Measurements from ENCODE around the gene THAP3. TPM values are rescaled to one million over a fixed set of nuclear protein-coding genes. Genes with fewer than 3 reads are reported as not detected.

Gene THAP3
- total RNA-seq, 2 experiments from 2014 or later = 15.2 to 18.7 TPM

DNA sequence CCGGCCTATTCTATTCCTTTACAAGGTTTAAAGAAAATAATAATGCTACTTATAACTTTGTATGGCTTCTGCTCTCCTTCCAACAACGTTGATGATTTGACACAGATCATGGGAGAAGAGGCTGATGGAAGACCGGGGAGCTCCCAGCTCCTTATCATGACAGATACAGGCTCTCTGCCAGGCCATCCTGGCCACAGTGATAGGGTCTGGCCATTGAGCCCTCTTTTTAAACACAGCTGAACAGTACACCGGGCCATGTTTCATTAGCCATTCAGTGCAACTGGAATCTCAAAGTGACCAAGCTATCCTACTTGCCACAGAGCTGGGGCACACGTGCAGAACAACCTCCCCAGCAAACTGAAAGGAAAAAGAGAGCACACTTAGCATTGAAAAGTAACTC is 42.0 kb downstream of the THAP3 start:
- H3K27ac ChIP-seq (ENCODE audit: low read depth in 1 of 2, low read length in 2 of 2) = no peak overlapping the region
- H3K4me1 Mint-ChIP-seq (ENCODE audit: low read depth) = no peaks in the 10 kb centered on the region
- ChIA-PET POLR2A (no interaction called here), CTCF (interaction anchor here (0.6 kb wide), 1 partner anchor 905 kb away, joined by 3 read pairs; no protein-coding TSS in a partner anchor)
- no peaks in the 10 kb centered on the region for H3K27me3 ChIP-seq (ENCODE audit: control insufficient read depth in 1 of 2, insufficient read depth in 2 of 2, low read length in 2 of 2)
- H3K4me1 ChIP-seq (ENCODE audit: insufficient read depth, low read length) = no peaks in the 10 kb centered on the region
- H3K36me3 ChIP-seq (ENCODE audit: insufficient read depth, low read length) = peaks cover 27% of the 10 kb centered on the region
- H3K36me3 Mint-ChIP-seq (ENCODE audit: low read depth) = peaks cover 52% of the 10 kb centered on the region
- no peaks in the 10 kb centered on the region for H3K9me3 ChIP-seq (ENCODE audit: control insufficient read depth in 1 of 2, insufficient read depth in 1 of 2, low read length in 2 of 2)
- H3K9me3 Mint-ChIP-seq = no peaks in the 10 kb centered on the region
- TF ChIP-seq, protein P1, sequence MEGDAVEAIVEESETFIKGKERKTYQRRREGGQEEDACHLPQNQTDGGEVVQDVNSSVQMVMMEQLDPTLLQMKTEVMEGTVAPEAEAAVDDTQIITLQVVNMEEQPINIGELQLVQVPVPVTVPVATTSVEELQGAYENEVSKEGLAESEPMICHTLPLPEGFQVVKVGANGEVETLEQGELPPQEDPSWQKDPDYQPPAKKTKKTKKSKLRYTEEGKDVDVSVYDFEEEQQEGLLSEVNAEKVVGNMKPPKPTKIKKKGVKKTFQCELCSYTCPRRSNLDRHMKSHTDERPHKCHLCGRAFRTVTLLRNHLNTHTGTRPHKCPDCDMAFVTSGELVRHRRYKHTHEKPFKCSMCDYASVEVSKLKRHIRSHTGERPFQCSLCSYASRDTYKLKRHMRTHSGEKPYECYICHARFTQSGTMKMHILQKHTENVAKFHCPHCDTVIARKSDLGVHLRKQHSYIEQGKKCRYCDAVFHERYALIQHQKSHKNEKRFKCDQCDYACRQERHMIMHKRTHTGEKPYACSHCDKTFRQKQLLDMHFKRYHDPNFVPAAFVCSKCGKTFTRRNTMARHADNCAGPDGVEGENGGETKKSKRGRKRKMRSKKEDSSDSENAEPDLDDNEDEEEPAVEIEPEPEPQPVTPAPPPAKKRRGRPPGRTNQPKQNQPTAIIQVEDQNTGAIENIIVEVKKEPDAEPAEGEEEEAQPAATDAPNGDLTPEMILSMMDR (IDR thresholded peaks at IDR 0.05) = no peak
- DNase-seq (no peak), ATAC-seq (ENCODE audit: poor library complexity) (no peak)
- intact Hi-C loops (cut with DNase I, micrococcal nuclease) = no loop called here
- no peak overlapping the region for H3K4me3 ChIP-seq (ENCODE audit: low read length)
- H3K27ac Mint-ChIP-seq = no peak overlapping the region
- no peaks in the 10 kb centered on the region for H3K27me3 Mint-ChIP-seq
- no peak overlapping the region for H3K4me3 Mint-ChIP-seq

DNA sequence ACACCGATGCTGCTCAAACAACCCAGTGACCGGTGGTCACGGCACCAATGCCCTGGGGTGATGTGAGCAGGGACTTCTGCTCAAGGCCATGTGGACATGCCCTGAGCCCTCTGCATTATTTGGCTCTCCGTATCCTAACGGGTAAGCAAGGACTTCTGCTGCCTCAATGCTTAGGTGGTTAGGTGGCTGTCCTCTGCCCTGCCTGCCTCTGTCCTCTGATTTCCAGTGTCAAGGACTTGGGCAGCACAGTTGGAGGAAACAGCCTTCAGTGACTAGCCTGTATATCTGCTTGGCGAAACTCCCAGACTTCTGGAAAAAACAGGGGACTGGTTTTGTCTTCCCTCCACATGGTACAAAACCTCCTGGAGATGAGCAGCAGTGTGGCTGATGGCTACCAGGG is 42.5 kb downstream of the THAP3 start:
- intact Hi-C loops (cut with DNase I, micrococcal nuclease) = no loop called here
- CTCF ChIA-PET = no interaction called here
- ATAC-seq (ENCODE audit: poor library complexity) (no peak), DNase-seq (no peak)
- POLR2A ChIA-PET = no interaction called here
- Histone ChIP-seq H3K4me1 (ENCODE audit: insufficient read depth, low read length) (no peaks in the 10 kb centered on the region), H3K4me3 (ENCODE audit: low read length) (no peak overlapping the region), H3K27me3 (ENCODE audit: control insufficient read depth in 1 of 2, insufficient read depth in 2 of 2, low read length in 2 of 2) (no peaks in the 10 kb centered on the region), H3K9me3 (ENCODE audit: control insufficient read depth in 1 of 2, insufficient read depth in 1 of 2, low read length in 2 of 2) (no peaks in the 10 kb centered on the region), H3K27ac (ENCODE audit: low read depth in 1 of 2, low read length in 2 of 2) (no peak overlapping the region), H3K36me3 (ENCODE audit: insufficient read depth, low read length) (peaks cover 27% of the 10 kb centered on the region)
- Mint-ChIP-seq H3K9me3 (no peaks in the 10 kb centered on the region), H3K36me3 (ENCODE audit: low read depth) (peaks cover 54% of the 10 kb centered on the region), H3K4me1 (ENCODE audit: low read depth) (no peaks in the 10 kb centered on the region), H3K4me3 (no peak overlapping the region), H3K27me3 (no peaks in the 10 kb centered on the region), H3K27ac (no peak overlapping the region)
- TF ChIP-seq, protein P1 (IDR thresholded peaks at IDR 0.05) = no peak

DNA sequence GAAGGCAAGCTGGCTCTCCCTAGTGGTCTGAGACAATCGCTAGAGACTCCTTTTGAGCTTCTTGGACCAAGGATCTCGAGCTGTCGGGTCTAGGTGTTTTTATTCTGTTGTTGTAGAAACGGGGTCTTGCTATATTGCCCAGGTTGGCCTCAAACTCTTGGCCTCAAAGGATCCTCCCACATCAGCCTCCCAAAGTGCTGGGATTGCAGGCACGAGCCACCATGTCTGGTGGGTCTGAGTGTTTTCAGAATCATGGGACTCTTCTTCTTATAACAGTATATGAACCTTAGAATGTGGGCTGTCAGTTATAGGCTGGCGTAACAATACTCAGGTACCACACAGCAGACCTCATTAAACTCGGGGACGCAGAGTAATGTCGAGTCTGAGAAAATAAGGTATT is 43.8 kb downstream of the THAP3 start:
- Histone ChIP-seq H3K36me3 (ENCODE audit: insufficient read depth, low read length) (peaks cover 34% of the 10 kb centered on the region), H3K9me3 (ENCODE audit: control insufficient read depth in 1 of 2, insufficient read depth in 1 of 2, low read length in 2 of 2) (no peaks in the 10 kb centered on the region), H3K27ac (ENCODE audit: low read depth in 1 of 2, low read length in 2 of 2) (no peak overlapping the region), H3K4me3 (ENCODE audit: low read length) (no peak overlapping the region), H3K4me1 (ENCODE audit: insufficient read depth, low read length) (no peaks in the 10 kb centered on the region), H3K27me3 (ENCODE audit: control insufficient read depth in 1 of 2, insufficient read depth in 2 of 2, low read length in 2 of 2) (no peaks in the 10 kb centered on the region)
- Mint-ChIP-seq H3K4me3 (no peak overlapping the region), H3K27ac (no peak overlapping the region), H3K36me3 (ENCODE audit: low read depth) (peaks cover 48% of the 10 kb centered on the region), H3K4me1 (ENCODE audit: low read depth) (no peaks in the 10 kb centered on the region), H3K27me3 (no peaks in the 10 kb centered on the region), H3K9me3 (no peaks in the 10 kb centered on the region)
- ChIA-PET CTCF (no interaction called here), POLR2A (no interaction called here)
- ATAC-seq (ENCODE audit: poor library complexity) = no peak
- TF ChIP-seq, protein P1 (IDR thresholded peaks at IDR 0.05) = no peak
- intact Hi-C loops (cut with DNase I, micrococcal nuclease) = no loop called here
- no peak for DNase-seq
